ENCODE data around the gene LGALS9C.
"Not testable (repeated sequence)": the region's sequence is repeated elsewhere in the genome, so short reads cannot be mapped to it uniquely, and the experiment has no call there.

- not testable (repeated sequence) for TF ChIP-seq HDAC1 (CRISPR knock-in tag; IDR thresholded peaks at IDR 0.05); REST (IDR thresholded peaks at IDR 0.05; ENCODE audit: borderline replicate concordance in 1 of 2, low read depth in 1 of 2, low read length in 2 of 2); MIER3 (CRISPR knock-in tag; IDR thresholded peaks at IDR 0.05; ENCODE audit: borderline replicate concordance); FOXO4 (CRISPR knock-in tag; conservative IDR thresholded peaks at IDR 0.05); CTCF (CRISPR knock-in tag; IDR thresholded peaks at IDR 0.05); BRCA1 (CRISPR knock-in tag; IDR thresholded peaks at IDR 0.05)
Observed at GRCh38 chr17:18503221-18503620, 26.6 kb downstream of the LGALS9C start.
